ENCODE measurements around the gene MRPL10. TPM values are rescaled to one million over a fixed set of nuclear protein-coding genes. Genes with fewer than 3 reads are reported as not detected.

MRPL10 gene
- total RNA-seq, 1 experiment from 2014 or later, result 67.2 TPM

DNA sequence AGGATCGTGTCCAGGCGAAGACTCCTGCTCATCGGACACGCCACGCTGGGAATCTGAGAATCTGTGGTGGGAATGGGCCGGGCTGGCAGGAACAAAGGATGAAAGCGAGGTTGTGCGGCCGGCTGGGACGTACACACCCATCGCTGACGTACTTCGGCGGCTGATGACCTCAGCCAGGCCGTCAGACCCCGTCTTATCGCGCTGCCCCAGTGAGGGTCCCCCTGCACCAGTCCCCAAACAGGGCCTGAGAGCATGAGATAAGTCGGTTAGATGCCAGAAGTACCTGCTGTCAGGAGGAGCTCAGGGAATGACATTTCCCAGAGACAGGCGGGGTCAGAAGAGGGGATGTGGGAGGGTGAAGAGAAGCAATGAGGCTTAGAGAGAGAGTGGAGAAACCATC is 35.6 kb upstream of the MRPL10 start:
- Histone ChIP-seq H2AK5ac (ENCODE audit: insufficient read length, low read length) (no peak overlapping the region), H2AFZ (ENCODE audit: low read length) (no peak overlapping the region), H3K4me2 (ENCODE audit: insufficient read depth, insufficient read length, low read length) (no peak overlapping the region), H2BK15ac (ENCODE audit: low read depth, low read length) (no peak overlapping the region), H2BK20ac (ENCODE audit: low read depth, low read length, poor library complexity, severe bottlenecking) (no peak overlapping the region), H3K23me2 (ENCODE audit: insufficient read length, low read depth, low read length, poor library complexity, severe bottlenecking) (peaks cover under 1% of the 10 kb centered on the region), H3K18ac (ENCODE audit: insufficient read length, low read depth, low read length) (no peak overlapping the region), H3K9me3 (ENCODE audit: control insufficient read depth, low read depth, low read length) (no peaks in the 10 kb centered on the region), H3K4ac (ENCODE audit: low read depth, low read length) (no peak overlapping the region), H3K79me1 (ENCODE audit: insufficient read depth, low read depth, low read length, poor library complexity, severe bottlenecking) (no peaks in the 10 kb centered on the region), H3T11ph (ENCODE audit: low read length) (no peak overlapping the region), H3K9ac (ENCODE audit: extremely low read depth, insufficient read length, low read length) (no peak overlapping the region), H3K23ac (ENCODE audit: insufficient read length, low read depth, low read length) (no peak overlapping the region), H3K27ac (ENCODE audit: insufficient read length, low read depth, low read length) (no peak overlapping the region), H4K8ac (replicated peaks; ENCODE audit: insufficient read length, low read depth, low read length) (no peak overlapping the region), H3K56ac (ENCODE audit: insufficient read length, low read depth, low read length) (no peak overlapping the region), H4K91ac (ENCODE audit: insufficient read length, low read depth, low read length) (no peak overlapping the region), H2BK120ac (ENCODE audit: low read depth, low read length, poor library complexity, severe bottlenecking) (no peak overlapping the region), H3K79me2 (ENCODE audit: insufficient read depth, low read length) (no peaks in the 10 kb centered on the region), H3K27me3 (ENCODE audit: insufficient read depth, low read length) (peaks cover 7% of the 10 kb centered on the region; the same call in 1 of the 2 replicates), H2BK12ac (ENCODE audit: insufficient read length, low read depth, low read length) (no peak overlapping the region), H2BK5ac (ENCODE audit: insufficient read length, low read length) (no peak overlapping the region), H4K20me1 (ENCODE audit: control insufficient read depth, insufficient read depth, insufficient read length) (no peaks in the 10 kb centered on the region), H3K4me1 (ENCODE audit: insufficient read depth, low read length) (peaks cover 3% of the 10 kb centered on the region; the same call in 1 of the 2 replicates), H4K5ac (ENCODE audit: insufficient read length, low read depth, low read length) (no peak overlapping the region), H3K14ac (ENCODE audit: insufficient read depth, low read length) (no peak overlapping the region)
- Mint-ChIP-seq H3K27me3 (ENCODE audit: low read depth) (peaks cover 80% of the 10 kb centered on the region), H3K9me3 (no peaks in the 10 kb centered on the region; a peak in 1 of 5 replicates), H3K4me1 (peaks cover 21 to 22% of the 10 kb centered on the region in 2 experiments), H3K36me3 (ENCODE audit: insufficient read depth in 1 of 3, low read depth in 3 of 3) (no peaks in the 10 kb centered on the region), H3K4me3 (no peak overlapping the region), H3K27ac (no peak overlapping the region)
- WGBS (ENCODE audit: extremely low coverage, insufficient read length, low lambda C conversion rate), result no CpG with 5 or more reads among the region's 20 CpGs
- TF ChIP-seq, protein P1, sequence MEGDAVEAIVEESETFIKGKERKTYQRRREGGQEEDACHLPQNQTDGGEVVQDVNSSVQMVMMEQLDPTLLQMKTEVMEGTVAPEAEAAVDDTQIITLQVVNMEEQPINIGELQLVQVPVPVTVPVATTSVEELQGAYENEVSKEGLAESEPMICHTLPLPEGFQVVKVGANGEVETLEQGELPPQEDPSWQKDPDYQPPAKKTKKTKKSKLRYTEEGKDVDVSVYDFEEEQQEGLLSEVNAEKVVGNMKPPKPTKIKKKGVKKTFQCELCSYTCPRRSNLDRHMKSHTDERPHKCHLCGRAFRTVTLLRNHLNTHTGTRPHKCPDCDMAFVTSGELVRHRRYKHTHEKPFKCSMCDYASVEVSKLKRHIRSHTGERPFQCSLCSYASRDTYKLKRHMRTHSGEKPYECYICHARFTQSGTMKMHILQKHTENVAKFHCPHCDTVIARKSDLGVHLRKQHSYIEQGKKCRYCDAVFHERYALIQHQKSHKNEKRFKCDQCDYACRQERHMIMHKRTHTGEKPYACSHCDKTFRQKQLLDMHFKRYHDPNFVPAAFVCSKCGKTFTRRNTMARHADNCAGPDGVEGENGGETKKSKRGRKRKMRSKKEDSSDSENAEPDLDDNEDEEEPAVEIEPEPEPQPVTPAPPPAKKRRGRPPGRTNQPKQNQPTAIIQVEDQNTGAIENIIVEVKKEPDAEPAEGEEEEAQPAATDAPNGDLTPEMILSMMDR (conservative IDR thresholded peaks at IDR 0.05), result no peak
- no peak for DNase-seq

Measured in H9 (cell line).